NCI-H524 treated with DMSO at 0.1 percent for 48 hours (cell line): ENCODE data around the gene PDGFC.
"Not testable (repeated sequence)": the region's sequence is repeated elsewhere in the genome, so short reads cannot be mapped to it uniquely, and the experiment has no call there.

Source experiments
- DNase-seq: peaks from one replicate; lab custom pipeline; 2025; lab: John Stamatoyannopoulos, UW

Gene PDGFC

DNA sequence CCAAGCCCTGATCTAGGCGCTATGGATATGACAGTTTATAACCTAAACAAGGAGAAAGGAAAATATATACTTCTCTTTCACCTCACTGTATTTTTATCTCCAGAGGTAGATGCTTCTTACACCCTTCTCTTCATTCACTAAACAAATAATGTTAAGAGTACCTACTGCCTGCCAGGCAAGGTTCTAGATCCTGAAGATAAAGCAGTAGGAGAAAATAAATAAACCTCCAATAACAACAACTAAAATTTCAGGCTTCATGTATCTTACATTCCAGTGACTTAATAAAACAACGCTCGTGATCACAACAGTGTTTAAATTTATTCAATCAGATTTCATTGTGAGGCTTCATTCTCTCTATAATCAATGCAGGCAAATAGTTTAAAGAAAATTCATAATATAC, 20.7 kb downstream of the PDGFC start:
- no peak for DNase-seq

DNA sequence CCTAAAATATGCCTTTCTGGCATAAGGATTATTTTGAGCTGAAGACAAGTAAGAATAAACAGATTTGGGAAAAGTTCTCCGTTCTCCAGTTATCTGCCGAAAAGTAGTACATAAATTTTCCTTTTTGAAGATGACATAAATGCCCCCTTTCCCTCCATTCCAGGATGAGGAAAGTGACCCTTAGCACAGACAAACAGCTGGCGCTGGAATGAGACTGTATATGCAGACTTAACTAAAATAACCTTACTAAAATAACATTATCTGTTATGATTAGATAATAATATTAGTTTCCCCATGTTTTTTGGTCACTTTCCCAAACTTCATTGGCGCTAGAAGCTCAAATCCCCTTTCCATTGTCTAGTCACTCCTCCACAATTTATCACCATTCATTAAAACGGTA, 21.5 kb downstream of the PDGFC start:
- DNase-seq = no peak

GRCh38 chr4:156949373-156949814, 22.2 kb downstream of the PDGFC start:
- DNase-seq = no peak

GRCh38 chr4:156948738-156949137, 22.9 kb downstream of the PDGFC start:
- no peak for DNase-seq

DNA sequence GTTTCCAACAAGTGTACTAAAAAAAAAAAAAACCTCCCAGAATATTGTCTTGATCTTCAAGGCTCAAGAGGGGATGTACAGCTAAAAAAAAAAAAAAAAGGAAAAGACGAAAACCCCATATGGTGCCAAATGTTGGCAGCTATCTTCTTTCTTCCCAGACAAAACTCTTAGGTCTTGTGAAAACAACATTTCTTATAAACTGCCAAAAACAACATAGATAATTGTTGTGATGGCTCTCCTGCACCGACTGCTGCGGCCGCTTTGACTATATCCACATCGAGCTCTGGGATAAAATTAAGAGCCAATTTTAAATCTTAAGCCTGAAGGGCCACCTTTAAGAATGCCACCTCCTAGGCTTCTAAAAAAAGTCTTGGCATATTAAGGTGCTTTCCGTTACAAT, 23.5 kb downstream of the PDGFC start:
- no peak for DNase-seq

- no peak for DNase-seq
These were observed 24.8 kb downstream of the PDGFC start for GRCh38 chr4:156946516-156947424.

DNA sequence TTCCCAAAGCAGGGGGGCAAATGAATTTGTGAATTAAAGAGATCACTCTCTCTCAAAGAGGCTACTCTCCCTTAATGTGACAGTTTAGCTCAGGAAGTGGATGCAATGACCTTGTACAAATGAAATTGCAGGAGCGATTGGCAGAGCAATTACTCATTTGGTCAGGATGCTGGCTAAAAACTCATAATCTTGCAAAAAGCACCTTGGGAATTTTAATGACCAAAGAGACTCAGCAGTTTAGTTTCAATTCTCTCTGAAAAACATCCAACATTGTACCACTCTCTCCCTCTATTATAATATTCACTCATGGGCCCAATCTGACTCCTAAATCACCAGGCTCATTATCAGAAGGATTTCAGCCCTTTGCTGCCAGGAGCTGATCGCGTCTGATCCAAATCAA, 26.1 kb downstream of the PDGFC start:
- no peak for DNase-seq

- no peak for DNase-seq
These were observed 28.6 kb downstream of the PDGFC start for GRCh38 chr4:156942991-156943390.

DNA sequence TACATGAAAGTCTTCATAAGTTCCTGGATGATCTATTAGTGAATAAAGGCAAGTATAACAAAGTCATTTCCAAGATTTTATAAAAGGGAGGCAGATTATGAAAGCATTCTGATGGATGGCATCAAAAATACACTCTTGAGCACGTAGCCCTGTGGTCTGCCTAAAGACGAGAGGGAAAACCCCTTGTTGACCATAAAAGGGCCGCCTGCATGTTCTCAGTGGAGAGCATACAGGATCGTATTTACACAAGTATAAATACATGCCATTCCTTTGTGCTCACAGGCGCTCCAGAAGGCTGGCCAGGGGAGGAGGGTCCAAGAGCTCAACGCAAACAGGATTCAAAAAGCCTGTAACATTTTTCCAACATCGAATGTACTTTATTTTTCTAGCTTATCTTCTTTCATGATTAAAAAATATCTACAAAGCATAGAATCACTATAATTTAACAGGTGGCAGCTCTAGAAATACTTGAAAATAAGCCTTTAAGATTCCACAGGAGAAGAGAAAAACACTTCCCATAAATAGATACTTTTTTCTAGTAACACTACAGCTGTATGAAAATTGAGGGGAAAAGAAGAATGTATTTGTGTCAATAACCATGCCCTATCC, 29.6 kb downstream of the PDGFC start:
- DNase-seq = no peak

GRCh38 chr4:156939801-156940200, 31.8 kb downstream of the PDGFC start:
- no peak for DNase-seq

DNA sequence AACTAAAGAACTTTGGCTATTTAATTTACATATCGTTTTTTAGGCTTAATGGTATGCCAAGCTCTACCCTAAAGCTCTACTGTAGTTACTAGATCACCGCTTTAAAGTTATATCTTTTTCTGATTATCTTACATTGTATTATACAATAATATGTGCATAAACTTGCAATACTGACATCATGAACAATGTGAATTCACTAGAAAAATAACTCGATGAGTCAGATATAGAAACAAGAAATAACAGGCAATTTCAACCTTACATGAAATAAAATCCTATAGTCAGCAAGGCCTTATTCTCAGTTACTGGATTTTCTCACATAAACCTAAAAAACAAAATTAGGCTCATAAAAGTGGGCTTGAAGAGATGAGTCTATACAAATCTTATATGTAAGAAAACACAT, 32.5 kb downstream of the PDGFC start:
- DNase-seq = no peak

- no peak for DNase-seq
These were observed 37.4 kb downstream of the PDGFC start for GRCh38 chr4:156934259-156934635.

GRCh38 chr4:156933633-156934258, 37.9 kb downstream of the PDGFC start:
- DNase-seq = no peak

GRCh38 chr4:156932360-156932759, 39.2 kb downstream of the PDGFC start:
- DNase-seq = not testable (repeated sequence)

- DNase-seq = no peak
These were observed 40.3 kb downstream of the PDGFC start for GRCh38 chr4:156931267-156931666.

- no peak for DNase-seq
These were observed 42.1 kb downstream of the PDGFC start for GRCh38 chr4:156929386-156930105.

GRCh38 chr4:156924774-156925315, 46.8 kb downstream of the PDGFC start:
- no peak for DNase-seq

GRCh38 chr4:156923525-156923924, 48.1 kb downstream of the PDGFC start:
- DNase-seq = no peak

- no peak for DNase-seq
These were observed 56.4 kb downstream of the PDGFC start for GRCh38 chr4:156915221-156915620.

GRCh38 chr4:156913234-156913633, 58.4 kb downstream of the PDGFC start:
- DNase-seq = no peak

DNA sequence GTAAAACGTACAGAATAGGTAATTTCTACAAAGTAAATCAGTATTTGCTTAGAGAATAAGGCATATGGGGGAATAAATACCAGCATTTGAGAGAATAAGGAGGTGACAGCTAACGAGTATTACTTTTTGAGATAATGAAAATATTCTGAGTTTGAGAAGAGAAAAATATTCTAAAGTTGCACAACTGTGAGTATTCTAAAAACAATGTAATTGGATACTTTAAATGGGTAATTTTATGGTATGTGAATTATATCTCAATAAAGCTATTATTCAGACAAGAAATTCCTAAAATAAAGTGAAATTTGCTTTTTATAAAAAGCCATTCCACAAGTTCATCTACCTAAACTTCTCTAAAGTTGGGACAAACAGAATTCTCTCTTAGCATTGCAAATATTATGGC, 62.6 kb downstream of the PDGFC start:
- DNase-seq = no peak

DNA sequence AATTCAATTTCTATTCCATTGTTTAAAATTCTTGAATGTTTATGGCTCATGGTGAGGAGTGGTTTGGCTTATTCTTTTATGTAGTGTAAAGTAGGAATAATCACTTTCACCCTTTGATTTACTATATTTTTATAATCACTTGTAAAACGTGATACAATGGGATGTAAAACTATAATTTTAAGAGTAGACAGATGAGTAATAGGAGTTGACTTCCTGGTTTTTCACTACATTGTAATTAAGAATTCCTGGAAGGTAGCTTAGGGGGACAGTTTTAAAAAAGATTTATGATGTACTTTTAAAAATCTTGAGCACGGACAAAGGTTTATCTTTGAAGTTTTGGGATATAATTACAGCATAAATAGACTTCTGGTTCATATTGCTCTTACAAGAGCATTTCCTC, 65.3 kb downstream of the PDGFC start:
- DNase-seq = no peak
